GM12892 (cell line): ENCODE data around the gene HS3ST2.
"Not testable (repeated sequence)": the region's sequence is repeated elsewhere in the genome, so short reads cannot be mapped to it uniquely, and the experiment has no call there.

ENCODE experiments used
- POLR2A ChIP-seq: IDR thresholded peaks from 2 replicates; pipeline ENCODE4 v1.6.1; 2011; ENCODE audit warnings: low read depth, low read length, control low read depth
- POLR2AphosphoS5 ChIP-seq: IDR thresholded peaks from 2 replicates; pipeline ENCODE4 v1.6.1; 2011; ENCODE audit warnings: low read depth, low read length, control low read depth
- TAF1 ChIP-seq: IDR thresholded peaks from 2 replicates; pipeline ENCODE4 v1.6.1; 2011; ENCODE audit warnings: low read depth, mild to moderate bottlenecking, control low read depth, low read length, borderline replicate concordance

GRCh38 chr16:22842031-22842430 lies 28.1 kb downstream of the HS3ST2 start:
- TF ChIP-seq POLR2A, TAF1, POLR2AphosphoS5: not testable (repeated sequence)
